Measurements from ENCODE around the gene NAT10. TPM values are rescaled to one million over a fixed set of nuclear protein-coding genes. Genes with fewer than 3 reads are reported as not detected.

NAT10 gene
- total and polyA plus RNA-seq, 3 donors from 2014 or later = 47.7 to 50.5 (median 49.9) TPM

GRCh38 chr11:34175284-34176019 is 70.0 kb downstream of the NAT10 start:
- Histone ChIP-seq H3K27me3 (no peaks in the 10 kb centered on the region), H3K4me1 (no peaks in the 10 kb centered on the region), H3K4me3 (no peak overlapping the region), H3K9me3 (no peaks in the 10 kb centered on the region), H3K27ac (no peak overlapping the region), H3K36me3 (ENCODE audit: low read depth, missing control alignments) (no peaks in the 10 kb centered on the region)
- DNase-seq = no peak
- intact Hi-C loops (cut with DNase I; ENCODE audit: low total_unique reads) = no loop called here
- 84 to 92% methylated on average over 7 of the region's 7 CpGs for WGBS, 2 donors
- TF ChIP-seq CTCF (IDR thresholded peaks at IDR 0.05) = no peak
- TF ChIP-seq POLR2A (IDR thresholded peaks at IDR 0.05) = no peak

GRCh38 chr11:34176751-34177209 is 71.4 kb downstream of the NAT10 start:
- intact Hi-C loops (cut with DNase I; ENCODE audit: low total_unique reads) = no loop called here
- no peaks in the 10 kb centered on the region for H3K36me3 ChIP-seq (ENCODE audit: low read depth, missing control alignments)
- H3K27ac ChIP-seq = no peak overlapping the region
- no peak overlapping the region for H3K4me3 ChIP-seq
- 60 to 73% methylated on average over 2 of the region's 2 CpGs for WGBS, 2 donors
- DNase-seq = no peak
- no peaks in the 10 kb centered on the region for H3K9me3 ChIP-seq
- TF ChIP-seq POLR2A (IDR thresholded peaks at IDR 0.05) (no peak), CTCF (IDR thresholded peaks at IDR 0.05) (no peak)
- no peaks in the 10 kb centered on the region for H3K4me1 ChIP-seq
- H3K27me3 ChIP-seq = no peaks in the 10 kb centered on the region

- H3K36me3 ChIP-seq (ENCODE audit: low read depth, missing control alignments) = no peaks in the 10 kb centered on the region
- H3K27me3 ChIP-seq = no peaks in the 10 kb centered on the region
- WGBS, 2 donors = 94% methylated on average over 10 of the region's 10 CpGs
- DNase-seq = no peak
- TF ChIP-seq POLR2A (IDR thresholded peaks at IDR 0.05) (no peak), CTCF (IDR thresholded peaks at IDR 0.05) (no peak)
- H3K4me1 ChIP-seq = no peaks in the 10 kb centered on the region
- H3K9me3 ChIP-seq = no peaks in the 10 kb centered on the region
- no peak overlapping the region for H3K27ac ChIP-seq
- intact Hi-C loops (cut with DNase I; ENCODE audit: low total_unique reads) = no loop called here
- H3K4me3 ChIP-seq = no peak overlapping the region
Measured at GRCh38 chr11:34178209-34178821, 72.9 kb downstream of the NAT10 start.

GRCh38 chr11:34179026-34179675 is 73.7 kb downstream of the NAT10 start:
- Histone ChIP-seq H3K9me3 (no peaks in the 10 kb centered on the region), H3K4me3 (no peak overlapping the region), H3K4me1 (no peaks in the 10 kb centered on the region), H3K27ac (no peak overlapping the region), H3K36me3 (ENCODE audit: low read depth, missing control alignments) (no peaks in the 10 kb centered on the region), H3K27me3 (no peaks in the 10 kb centered on the region)
- no peak for DNase-seq
- intact Hi-C loops (cut with DNase I; ENCODE audit: low total_unique reads) = no loop called here
- no peak for TF ChIP-seq CTCF (IDR thresholded peaks at IDR 0.05)
- TF ChIP-seq POLR2A (IDR thresholded peaks at IDR 0.05) = no peak
- WGBS, 2 donors = 90 to 91% methylated on average over 6 to 9 of the region's 9 CpGs
